ENCODE measurements around the gene TENT4B.

TENT4B gene

DNA sequence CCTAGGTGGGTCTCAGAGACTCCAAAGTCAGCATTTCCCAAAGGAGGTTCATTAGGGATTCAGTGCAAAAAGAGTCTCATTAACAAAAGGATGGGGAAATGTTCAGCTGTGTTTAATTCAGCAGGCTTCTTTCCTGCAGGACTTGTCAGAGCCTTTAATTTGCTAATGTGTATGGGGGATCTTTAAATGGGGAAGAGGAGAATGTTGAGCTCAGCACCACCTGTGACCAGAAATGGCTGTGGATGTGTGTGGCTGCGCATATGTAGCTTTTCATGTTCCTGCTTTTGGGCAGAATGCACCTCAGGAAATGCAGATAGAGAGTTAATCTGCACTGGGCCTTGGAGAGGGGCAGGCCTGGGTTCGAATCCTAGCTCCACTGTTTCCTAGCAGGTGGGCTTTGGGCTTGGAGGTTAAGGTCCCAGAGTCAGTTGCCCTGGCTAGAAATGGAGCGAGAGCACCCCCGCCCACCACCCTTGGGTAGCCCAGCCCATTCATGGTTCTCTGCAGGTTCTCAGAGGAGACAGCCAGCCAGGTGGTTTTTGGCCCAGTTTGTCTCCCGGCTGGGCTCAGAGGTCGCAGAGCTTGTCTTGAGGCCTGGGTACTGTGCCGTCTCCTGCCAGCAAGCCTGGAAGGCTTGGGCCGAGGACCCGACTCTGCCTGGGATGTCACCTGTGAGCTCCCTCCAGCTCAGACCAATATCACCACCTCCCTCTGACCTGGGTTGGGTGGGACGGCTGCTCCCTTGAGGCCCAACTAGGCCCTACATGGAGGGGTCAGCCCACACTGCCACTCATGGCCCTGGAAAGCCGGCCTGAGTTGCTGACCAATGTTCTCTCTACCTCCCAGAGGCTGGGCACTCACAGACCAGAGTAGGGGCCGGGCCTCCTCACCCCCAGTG is 122.6 kb downstream of the TENT4B start:
- no peak overlapping the region for H3K27ac ChIP-seq

DNA sequence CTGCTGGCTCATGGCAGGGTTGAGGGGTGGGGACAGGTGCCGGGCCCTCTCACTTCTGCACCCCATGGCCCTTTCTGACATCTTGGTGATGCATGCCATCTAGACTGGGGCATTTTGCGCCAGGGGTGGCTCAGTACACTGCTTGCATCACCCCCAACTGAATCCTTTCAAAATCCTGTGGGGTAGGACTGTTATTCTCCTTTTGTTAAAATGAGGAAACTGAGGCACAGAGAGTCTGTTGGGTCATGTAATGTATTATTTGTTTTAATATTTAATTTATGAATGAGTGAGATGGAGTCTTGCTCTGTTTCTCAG is 123.2 kb downstream of the TENT4B start:
- TF ChIP-seq ZFX (IDR thresholded peaks at IDR 0.05), result no peak
- TF ChIP-seq, protein P1, sequence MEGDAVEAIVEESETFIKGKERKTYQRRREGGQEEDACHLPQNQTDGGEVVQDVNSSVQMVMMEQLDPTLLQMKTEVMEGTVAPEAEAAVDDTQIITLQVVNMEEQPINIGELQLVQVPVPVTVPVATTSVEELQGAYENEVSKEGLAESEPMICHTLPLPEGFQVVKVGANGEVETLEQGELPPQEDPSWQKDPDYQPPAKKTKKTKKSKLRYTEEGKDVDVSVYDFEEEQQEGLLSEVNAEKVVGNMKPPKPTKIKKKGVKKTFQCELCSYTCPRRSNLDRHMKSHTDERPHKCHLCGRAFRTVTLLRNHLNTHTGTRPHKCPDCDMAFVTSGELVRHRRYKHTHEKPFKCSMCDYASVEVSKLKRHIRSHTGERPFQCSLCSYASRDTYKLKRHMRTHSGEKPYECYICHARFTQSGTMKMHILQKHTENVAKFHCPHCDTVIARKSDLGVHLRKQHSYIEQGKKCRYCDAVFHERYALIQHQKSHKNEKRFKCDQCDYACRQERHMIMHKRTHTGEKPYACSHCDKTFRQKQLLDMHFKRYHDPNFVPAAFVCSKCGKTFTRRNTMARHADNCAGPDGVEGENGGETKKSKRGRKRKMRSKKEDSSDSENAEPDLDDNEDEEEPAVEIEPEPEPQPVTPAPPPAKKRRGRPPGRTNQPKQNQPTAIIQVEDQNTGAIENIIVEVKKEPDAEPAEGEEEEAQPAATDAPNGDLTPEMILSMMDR (conservative IDR thresholded peaks at IDR 0.05), result no peak
- no peak overlapping the region for H3K27ac ChIP-seq

More for the DNA sequence above, 122.6 kb downstream of the TENT4B start:
- TF ChIP-seq, protein P1 (conservative IDR thresholded peaks at IDR 0.05), result no peak
- TF ChIP-seq ZFX (IDR thresholded peaks at IDR 0.05), result no peak

DNA sequence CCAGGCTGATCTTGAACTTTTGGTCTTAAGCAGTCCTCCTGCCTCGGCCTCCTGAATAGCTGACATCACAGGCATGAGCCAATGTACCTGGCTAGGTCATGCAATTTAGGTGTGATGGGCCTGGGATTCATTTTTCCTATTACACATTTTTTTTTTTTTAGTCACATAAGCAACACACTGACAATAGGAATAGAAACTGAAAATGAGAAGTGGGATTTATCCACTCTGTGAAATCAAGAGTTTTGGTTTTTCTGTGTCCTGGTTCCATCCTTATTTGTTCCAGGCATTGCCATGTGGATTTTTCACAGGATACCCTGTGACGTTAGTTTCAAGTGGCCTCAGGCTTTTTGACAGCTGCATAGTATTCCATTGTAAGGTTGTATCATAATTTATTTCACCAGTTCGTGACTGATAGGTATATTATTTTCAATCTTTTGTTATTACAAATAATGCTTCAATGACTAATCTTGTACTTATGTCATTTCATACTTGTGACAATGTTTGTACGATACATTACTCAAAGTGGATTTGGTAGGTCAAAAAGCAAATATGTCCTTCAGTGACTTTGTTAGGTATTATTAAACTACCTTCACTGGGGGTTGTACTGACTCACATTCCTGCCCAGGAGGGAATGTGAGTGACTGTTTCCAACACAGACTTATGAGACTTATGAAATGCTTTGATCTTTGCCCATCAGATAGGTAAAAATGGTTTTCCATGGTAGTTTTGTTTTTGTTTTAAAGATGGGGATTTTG is 123.9 kb downstream of the TENT4B start:
- no peak overlapping the region for H3K27ac ChIP-seq
- TF ChIP-seq, protein P1 (conservative IDR thresholded peaks at IDR 0.05), result no peak
- TF ChIP-seq ZFX (IDR thresholded peaks at IDR 0.05), result no peak

DNA sequence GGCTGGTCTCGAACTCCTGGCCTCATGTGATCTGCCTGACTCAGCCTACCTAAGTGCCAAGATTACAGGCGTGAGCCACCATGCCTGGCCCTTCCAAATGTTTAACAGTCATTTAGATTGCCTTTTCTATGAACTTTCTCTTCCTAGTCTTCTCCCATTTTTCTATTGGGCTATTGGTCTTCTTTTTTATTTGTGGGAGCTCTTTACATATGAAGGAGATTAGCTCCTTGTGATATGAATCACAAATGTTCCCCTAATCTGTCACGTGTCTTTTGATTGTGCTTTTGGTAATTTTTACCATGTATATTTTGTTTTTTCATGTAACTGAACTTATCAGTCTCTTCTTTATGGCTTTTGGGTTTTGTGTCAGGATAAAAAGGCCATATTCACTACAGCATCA is 125.1 kb downstream of the TENT4B start:
- H3K27ac ChIP-seq, result no peak overlapping the region
- TF ChIP-seq, protein P1 (conservative IDR thresholded peaks at IDR 0.05), result no peak
- TF ChIP-seq ZFX (IDR thresholded peaks at IDR 0.05), result no peak

DNA sequence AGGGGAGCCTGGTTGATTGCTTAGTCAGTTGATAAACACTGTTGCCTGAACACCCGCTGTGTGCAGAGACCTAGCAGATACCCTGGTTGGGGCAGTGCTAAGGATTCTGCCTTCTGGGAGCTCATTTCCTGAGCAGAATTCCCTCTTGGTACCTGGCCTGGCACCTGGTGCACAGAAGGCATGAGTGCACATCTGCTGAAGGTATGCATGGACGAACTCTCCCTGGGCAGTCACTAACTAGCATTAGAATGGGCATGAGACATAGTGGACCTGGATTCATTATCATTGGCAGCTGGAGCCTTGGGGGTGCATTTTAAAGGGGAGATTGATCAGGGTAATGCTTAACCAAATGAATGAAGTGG is 126.4 kb downstream of the TENT4B start:
- H3K27ac ChIP-seq, result no peak overlapping the region
- TF ChIP-seq ZFX (IDR thresholded peaks at IDR 0.05), result no peak

DNA sequence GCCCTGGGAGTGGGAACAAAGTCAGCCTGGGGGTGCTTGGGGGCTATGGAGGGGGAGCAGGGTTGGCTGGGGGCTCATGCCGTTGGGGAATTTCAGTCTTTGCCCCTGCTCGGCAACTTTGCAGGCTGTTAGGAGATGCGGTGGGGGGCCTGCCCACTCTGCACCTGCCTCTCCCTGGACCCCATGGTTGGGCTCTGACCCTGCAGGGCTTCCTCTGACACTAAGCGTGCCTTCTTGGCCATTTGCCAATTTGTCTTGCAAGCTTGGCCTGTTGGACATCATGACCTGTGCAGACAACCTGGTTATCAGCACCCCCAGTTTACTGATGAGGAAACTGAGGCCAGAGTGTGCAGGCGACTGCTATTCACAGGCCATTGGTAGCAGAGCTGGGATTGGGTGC is 127.8 kb downstream of the TENT4B start:
- no peak overlapping the region for H3K27ac ChIP-seq
- TF ChIP-seq, protein P1 (conservative IDR thresholded peaks at IDR 0.05), result no peak
- no peak for TF ChIP-seq ZFX (IDR thresholded peaks at IDR 0.05)

All from C4-2B (cell line).